Vagina (tissue), 2 donors: ENCODE data around the gene PHF5A. TPM values are rescaled to one million over a fixed set of nuclear protein-coding genes. Genes with fewer than 3 reads are reported as not detected.

ENCODE experiments used
- DNase-seq, 2 donors: peaks; one replicate each; pipeline ENCODE4 v3.0.0-alpha.2; 2017; ENCODE audit errors: extremely low spot score in 2 of 2
- H3K27ac ChIP-seq: fragments of 200-600 bp; sonication (generic); one replicate; pipeline ENCODE4 v1.5.1; 2019
- H3K27me3 ChIP-seq: fragments of 200-600 bp; sonication (generic); one replicate; pipeline ENCODE4 v1.5.1; 2019
- H3K36me3 ChIP-seq, 2 donors: fragments of 200-600 bp; sonication (generic); one replicate each; pipeline ENCODE4 v1.5.1; 2017 to 2019
- H3K4me1 ChIP-seq: fragments of 200-600 bp; sonication (generic); one replicate; pipeline ENCODE4 v1.5.1; 2019
- H3K4me3 ChIP-seq, 2 donors: fragments of 200-600 bp; sonication (generic); 1 replicate in 1 of 2; 2 replicates in 1 of 2; pipeline ENCODE4 v1.5.1; 2016 to 2019
- H3K9me3 ChIP-seq: fragments of 200-600 bp; sonication (generic); one replicate; pipeline ENCODE4 v1.5.1; 2019
- CTCF ChIP-seq, 3 experiments: fragments of 450-650 bp in 2 of 3; fragments of 200-600 bp in 1 of 3; sonication (generic) in 1 of 3; IDR thresholded peaks; one replicate each; pipeline ENCODE4 v1.5.1; 2017 to 2019; ENCODE audit warnings: antibody characterized with exemption in 3 of 3, mild to moderate bottlenecking in 2 of 3, moderate library complexity in 2 of 3
- POLR2A ChIP-seq, 2 donors: fragments of 450-650 bp; IDR thresholded peaks; one replicate each; pipeline ENCODE4 v1.6.1; 2017; ENCODE audit warnings: antibody characterized with exemption in 2 of 2, mild to moderate bottlenecking in 2 of 2, moderate library complexity in 2 of 2
- POLR2AphosphoS5 ChIP-seq, 2 donors: sonication (generic); formaldehyde crosslinking; IDR thresholded peaks; one replicate each; pipeline ENCODE4 v1.9.0; 2017; ENCODE audit warnings: antibody characterized with exemption in 2 of 2, mild to moderate bottlenecking in 2 of 2, low read depth in 1 of 2; ENCODE audit not compliant: insufficient read depth in 1 of 2
- intact Hi-C: fragments of 100-400 bp; cut with DNase I; formaldehyde crosslinking; loops from one replicate; pipeline ENCODE4 v1.15.1; 2023
- total RNA-seq: library from RNA; depleted of rRNA; stranded (reverse); fragments of >200 nt; gene quantifications from one replicate; pipeline ENCODE4 v1.2.3, GENCODE V29; 2016

PHF5A gene
- total RNA-seq, 1 donor from 2014 or later: 35.4 TPM

GRCh38 chr22:41513391-41513790 is 44.9 kb upstream of the PHF5A start:
- peaks cover 30% of the 10 kb centered on the region for H3K4me1 ChIP-seq
- H3K4me3 ChIP-seq: no peak overlapping the region
- peak overlapping the region; percentile 50 for H3K27ac ChIP-seq
- peaks cover 0 to 27% of the 10 kb centered on the region in 2 donors for H3K36me3 ChIP-seq
- intact Hi-C loops: no loop called here
- H3K27me3 ChIP-seq: no peaks in the 10 kb centered on the region
- no peak for DNase-seq
- TF ChIP-seq CTCF (IDR thresholded peaks at IDR 0.05): no peak
- no peak for TF ChIP-seq POLR2A (IDR thresholded peaks at IDR 0.05)
- TF ChIP-seq POLR2AphosphoS5 (IDR thresholded peaks at IDR 0.05; ENCODE audit: insufficient read depth in 1 of 2, low read depth in 1 of 2): no peak
- no peaks in the 10 kb centered on the region for H3K9me3 ChIP-seq

- Histone ChIP-seq H3K4me3 (no peak overlapping the region), H3K36me3 (peaks cover 0 to 31% of the 10 kb centered on the region in 2 donors), H3K27ac (peak overlapping the region; percentile 50), H3K9me3 (no peaks in the 10 kb centered on the region), H3K27me3 (no peaks in the 10 kb centered on the region), H3K4me1 (peaks cover 27% of the 10 kb centered on the region)
- no peak for DNase-seq
- intact Hi-C loops: no loop called here
- TF ChIP-seq POLR2AphosphoS5 (IDR thresholded peaks at IDR 0.05; ENCODE audit: insufficient read depth in 1 of 2, low read depth in 1 of 2) (peak in 1 of 2 donors; percentile 46), POLR2A (IDR thresholded peaks at IDR 0.05) (no peak)
Observed at GRCh38 chr22:41512421-41513194, 44.1 kb upstream of the PHF5A start.

- intact Hi-C loops: loop anchor here (2.0 kb wide), 1 partner anchor 107 kb away; no protein-coding TSS in a partner anchor
- Histone ChIP-seq H3K9me3 (no peaks in the 10 kb centered on the region), H3K36me3 (peaks cover 0 to 30% of the 10 kb centered on the region in 2 donors), H3K4me1 (peaks cover 22% of the 10 kb centered on the region), H3K4me3 (no peak overlapping the region), H3K27me3 (no peaks in the 10 kb centered on the region), H3K27ac (no peak overlapping the region)
- no peak for DNase-seq
- TF ChIP-seq POLR2AphosphoS5 (IDR thresholded peaks at IDR 0.05; ENCODE audit: insufficient read depth in 1 of 2, low read depth in 1 of 2): no peak
- no peak for TF ChIP-seq POLR2A (IDR thresholded peaks at IDR 0.05)
- no peak for TF ChIP-seq CTCF (IDR thresholded peaks at IDR 0.05)
Observed at GRCh38 chr22:41511521-41511968, 43.1 kb upstream of the PHF5A start.

GRCh38 chr22:41508770-41509170 is 40.3 kb upstream of the PHF5A start:
- peaks cover 0 to 15% of the 10 kb centered on the region in 2 donors for H3K36me3 ChIP-seq
- TF ChIP-seq POLR2A (IDR thresholded peaks at IDR 0.05) (no peak), CTCF (IDR thresholded peaks at IDR 0.05) (no peak), POLR2AphosphoS5 (IDR thresholded peaks at IDR 0.05; ENCODE audit: insufficient read depth in 1 of 2, low read depth in 1 of 2) (no peak)
- H3K27me3 ChIP-seq: no peaks in the 10 kb centered on the region
- H3K9me3 ChIP-seq: no peaks in the 10 kb centered on the region
- no peak overlapping the region for H3K4me3 ChIP-seq
- peak overlapping the region; percentile 59 for H3K27ac ChIP-seq
- intact Hi-C loops: no loop called here
- H3K4me1 ChIP-seq: peaks cover 22% of the 10 kb centered on the region
- DNase-seq: no peak

- no peaks in the 10 kb centered on the region for H3K9me3 ChIP-seq
- intact Hi-C loops: no loop called here
- DNase-seq: no peak
- no peak overlapping the region for H3K4me3 ChIP-seq
- no peaks in the 10 kb centered on the region for H3K27me3 ChIP-seq
- H3K36me3 ChIP-seq: peaks cover 0 to 17% of the 10 kb centered on the region in 2 donors
- TF ChIP-seq POLR2A (IDR thresholded peaks at IDR 0.05) (no peak), CTCF (IDR thresholded peaks at IDR 0.05) (no peak), POLR2AphosphoS5 (IDR thresholded peaks at IDR 0.05; ENCODE audit: insufficient read depth in 1 of 2, low read depth in 1 of 2) (no peak)
- H3K27ac ChIP-seq: no peak overlapping the region
- peaks cover 11% of the 10 kb centered on the region for H3K4me1 ChIP-seq
Observed at GRCh38 chr22:41507330-41508063, 39.0 kb upstream of the PHF5A start.
